T1000 (cell line): ENCODE measurements around the gene DDX41.
A peak's percentile ranks its signal among the peaks of the same experiment; 100 is the strongest.
"Not testable (repeated sequence)": the region's sequence is repeated elsewhere in the genome, so short reads cannot be mapped to it uniquely, and the experiment has no call there.

Experiments
- DNase-seq: peaks from one replicate; lab custom pipeline; 2025; ENCODE audit warnings: mixed read lengths; lab: John Stamatoyannopoulos, UW

Gene DDX41

GRCh38 chr5:177537389-177538361 is 20.9 kb upstream of the DDX41 start:
- peak; percentile 85 for DNase-seq

GRCh38 chr5:177536386-177536785 is 19.6 kb upstream of the DDX41 start:
- no peak for DNase-seq

GRCh38 chr5:177535125-177535524 is 18.4 kb upstream of the DDX41 start:
- DNase-seq, result no peak

- DNase-seq, result not testable (repeated sequence)
These were observed 17.7 kb upstream of the DDX41 start for GRCh38 chr5:177534433-177534832.

GRCh38 chr5:177531209-177531940 is 14.6 kb upstream of the DDX41 start:
- DNase-seq, result no peak

- no peak for DNase-seq
These were observed 13.9 kb upstream of the DDX41 start for GRCh38 chr5:177530638-177531037.

GRCh38 chr5:177529247-177530203 is 12.8 kb upstream of the DDX41 start:
- DNase-seq, result no peak

GRCh38 chr5:177528631-177529030 is 11.9 kb upstream of the DDX41 start:
- no peak for DNase-seq

GRCh38 chr5:177527595-177527994 is 10.8 kb upstream of the DDX41 start:
- DNase-seq, result no peak

- no peak for DNase-seq
These were observed 10.0 kb upstream of the DDX41 start for GRCh38 chr5:177526791-177527190.

- no peak for DNase-seq
These were observed 9.4 kb upstream of the DDX41 start for GRCh38 chr5:177526191-177526590.

- no peak for DNase-seq
These were observed 8.3 kb upstream of the DDX41 start for GRCh38 chr5:177524941-177525655.

GRCh38 chr5:177524539-177524900 is 7.8 kb upstream of the DDX41 start:
- no peak for DNase-seq

- DNase-seq, result no peak
These were observed 7.2 kb upstream of the DDX41 start for GRCh38 chr5:177523711-177524538.

- no peak for DNase-seq
These were observed 4.3 kb upstream of the DDX41 start for GRCh38 chr5:177520916-177521513.

GRCh38 chr5:177520271-177520670 is 3.5 kb upstream of the DDX41 start:
- no peak for DNase-seq

- no peak for DNase-seq
These were observed 2.9 kb upstream of the DDX41 start for GRCh38 chr5:177519463-177520235.

- DNase-seq, result no peak
These were observed 1.2 kb downstream of the DDX41 start for GRCh38 chr5:177515580-177515979.

GRCh38 chr5:177514541-177514940 is 2.2 kb downstream of the DDX41 start:
- no peak for DNase-seq
